GM23338 (cell line): Measurements from ENCODE around the gene TMEM9. TPM values are rescaled to one million over a fixed set of nuclear protein-coding genes. Genes with fewer than 3 reads are reported as not detected.

Source experiments
- ATAC-seq: fragments of 200-7000 bp; cut with Tn5 transposase; 3 replicates; pipeline ENCODE4 v1.9.1; 2020
- DNase-seq: peaks from one replicate; pipeline ENCODE4 v3.0.0-alpha.2; 2015; ENCODE audit warnings: low spot score
- H2AFZ ChIP-seq: fragments of 200-600 bp; sonication (generic); 2 replicates; pipeline ENCODE4 v1.8.0; 2016; ENCODE audit warnings: antibody characterized with exemption, mild to moderate bottlenecking, moderate library complexity
- H3F3A ChIP-seq: fragments of 200-600 bp; sonication (generic); replicated peaks from 2 replicates; pipeline ENCODE4 v1.8.0; 2017; ENCODE audit warnings: antibody characterized with exemption, mixed run types, low read depth
- H3K27ac ChIP-seq: fragments of 200-600 bp; sonication (generic); 2 replicates; pipeline ENCODE4 v1.6.1; 2016; ENCODE audit warnings: low read depth
- H3K27me3 ChIP-seq: fragments of 200-600 bp; sonication (generic); 2 replicates; pipeline ENCODE4 v1.8.0; 2016; ENCODE audit warnings: mild to moderate bottlenecking, mixed run types, moderate library complexity; ENCODE audit not compliant: insufficient read depth
- H3K36me3 ChIP-seq: fragments of 200-600 bp; sonication (generic); 2 replicates; pipeline ENCODE4 v1.8.0; 2016; ENCODE audit warnings: mild to moderate bottlenecking; ENCODE audit not compliant: insufficient read depth
- H3K4me1 ChIP-seq: fragments of 200-600 bp; sonication (generic); 2 replicates; pipeline ENCODE4 v1.8.0; 2016; ENCODE audit warnings: mild to moderate bottlenecking, moderate library complexity; ENCODE audit not compliant: insufficient read depth
- H3K4me2 ChIP-seq: fragments of 200-600 bp; sonication (generic); 2 replicates; pipeline ENCODE4 v1.7.1; 2017; ENCODE audit warnings: mixed run types
- H3K4me3 ChIP-seq: fragments of 200-600 bp; sonication (generic); 2 replicates; pipeline ENCODE4 v1.6.1; 2016; ENCODE audit warnings: mixed run types
- H3K79me2 ChIP-seq: fragments of 200-600 bp; sonication (generic); replicated peaks from 2 replicates; pipeline ENCODE4 v1.8.0; 2017; ENCODE audit warnings: mild to moderate bottlenecking; ENCODE audit not compliant: insufficient read depth
- H3K9me2 ChIP-seq: fragments of 200-600 bp; sonication (generic); 2 replicates; pipeline ENCODE4 v1.8.0; 2017; ENCODE audit not compliant: insufficient read depth
- H4K20me1 ChIP-seq: fragments of 200-600 bp; sonication (generic); replicated peaks from 2 replicates; pipeline ENCODE4 v1.8.0; 2017; ENCODE audit warnings: mild to moderate bottlenecking; ENCODE audit not compliant: insufficient read depth
- H3K27ac Mint-ChIP-seq: 2 replicates; pipeline ENCODE4 v1.8.0; 2020; ENCODE audit warnings: inconsistent platforms, mild to moderate bottlenecking, moderate library complexity, mixed read lengths
- H3K27me3 Mint-ChIP-seq: 3 replicates; pipeline ENCODE4 v1.8.0; 2022; ENCODE audit warnings: low read depth, mild to moderate bottlenecking, moderate library complexity, mixed read lengths, inconsistent platforms; ENCODE audit not compliant: insufficient read depth, poor library complexity
- H3K36me3 Mint-ChIP-seq: 3 replicates; pipeline ENCODE4 v1.8.0; 2021; ENCODE audit warnings: low read depth, mild to moderate bottlenecking, inconsistent platforms, moderate library complexity, mixed read lengths
- H3K4me1 Mint-ChIP-seq: 3 replicates; pipeline ENCODE4 v1.8.0; 2020; ENCODE audit warnings: mild to moderate bottlenecking, inconsistent platforms, mixed read lengths
- H3K4me3 Mint-ChIP-seq: 3 replicates; pipeline ENCODE4 v1.8.0; 2021; ENCODE audit warnings: moderate library complexity, mild to moderate bottlenecking, inconsistent platforms, mixed read lengths
- H3K9me3 Mint-ChIP-seq: 3 replicates; pipeline ENCODE4 v1.8.0; 2020; ENCODE audit warnings: moderate library complexity, mild to moderate bottlenecking, inconsistent platforms, mixed read lengths
- CREB1 ChIP-seq: fragments of 250-450 bp; sonication (Bioruptor Pico); IDR thresholded peaks from 2 replicates; pipeline ENCODE4 v1.5.0; 2020; ENCODE audit warnings: low read depth, mild to moderate bottlenecking, moderate library complexity
- ETS1 ChIP-seq: IDR thresholded peaks from 2 replicates; pipeline ENCODE4 v1.6.1; 2016; ENCODE audit warnings: antibody characterized with exemption
- EZH2 ChIP-seq: fragments of 200-600 bp; sonication (generic); IDR thresholded peaks from one replicate; pipeline ENCODE4 v1.8.0; 2017; ENCODE audit warnings: antibody characterized with exemption, mild to moderate bottlenecking, low read depth; ENCODE audit not compliant: unreplicated experiment
- EZH2phosphoT487 ChIP-seq: fragments of 200-600 bp; sonication (generic); IDR thresholded peaks from one replicate; pipeline ENCODE4 v1.8.1; 2018; ENCODE audit warnings: antibody characterized with exemption; ENCODE audit not compliant: unreplicated experiment
- STAT1 ChIP-seq: IDR thresholded peaks from one replicate; pipeline ENCODE4 v1.6.1; 2016; ENCODE audit warnings: antibody characterized with exemption; ENCODE audit not compliant: unreplicated experiment
- ZNF114 ChIP-seq: fragments of 250-450 bp; sonication (Bioruptor Pico); IDR thresholded peaks from 2 replicates; pipeline ENCODE4 v1.5.0; 2020; ENCODE audit warnings: mild to moderate bottlenecking, moderate library complexity
- ZNF331 ChIP-seq: fragments of 250-450 bp; sonication (Bioruptor Pico); IDR thresholded peaks from 2 replicates; pipeline ENCODE4 v1.5.0; 2020; ENCODE audit warnings: low read depth, mild to moderate bottlenecking, moderate library complexity
- polyA plus RNA-seq: library from polyadenylated mRNA; unstranded; fragments of >200 nt; fragmentation: Nextera tagmentation; extraction: Ambion mirVana; gene quantifications from 2 replicates; pipeline ENCODE4 v1.2.1, GENCODE V29; 2016
- total RNA-seq: library from RNA; depleted of rRNA; stranded (reverse); fragments of >200 nt; shearing (Covaris generic); gene quantifications from 2 replicates; pipeline ENCODE4 v1.2.3, GENCODE V29; 2014
- TF ChIP-seq, protein P1 (sequence below): IDR thresholded peaks from one replicate; pipeline ENCODE4 v1.6.1; 2018; ENCODE audit warnings: antibody characterized with exemption; ENCODE audit not compliant: unreplicated experiment

TMEM9 gene
- total and polyA plus RNA-seq, 2 experiments from 2014 or later = 78.6 to 147 TPM

GRCh38 chr1:201198598-201198997 is 44.3 kb upstream of the TMEM9 start:
- Histone ChIP-seq H2AFZ (no peak overlapping the region), H3K9me2 (no peaks in the 10 kb centered on the region), H3K27me3 (no peaks in the 10 kb centered on the region), H3K79me2 (no peaks in the 10 kb centered on the region), H3F3A (no peaks in the 10 kb centered on the region), H3K36me3 (no peaks in the 10 kb centered on the region), H3K4me2 (no peak overlapping the region), H3K4me1 (no peaks in the 10 kb centered on the region), H3K4me3 (no peak overlapping the region), H4K20me1 (no peaks in the 10 kb centered on the region), H3K27ac (no peak overlapping the region)
- ATAC-seq (no peak), DNase-seq (no peak)
- H3K9me3 Mint-ChIP-seq = no peaks in the 10 kb centered on the region
- H3K4me1 Mint-ChIP-seq = no peaks in the 10 kb centered on the region; the same call in 2 of the 3 replicates
- peaks cover 8% of the 10 kb centered on the region for H3K27me3 Mint-ChIP-seq
- no peak overlapping the region for H3K4me3 Mint-ChIP-seq
- H3K27ac Mint-ChIP-seq = no peak overlapping the region
- TF ChIP-seq EZH2phosphoT487 = no peak
- TF ChIP-seq EZH2 = no peak
- TF ChIP-seq ZNF331 (CRISPR knock-in tag) = no peak
- TF ChIP-seq CREB1 (CRISPR knock-in tag) = no peak
- TF ChIP-seq ETS1 = no peak
- TF ChIP-seq ZNF114 (CRISPR knock-in tag) = no peak
- no peaks in the 10 kb centered on the region for H3K36me3 Mint-ChIP-seq

DNA sequence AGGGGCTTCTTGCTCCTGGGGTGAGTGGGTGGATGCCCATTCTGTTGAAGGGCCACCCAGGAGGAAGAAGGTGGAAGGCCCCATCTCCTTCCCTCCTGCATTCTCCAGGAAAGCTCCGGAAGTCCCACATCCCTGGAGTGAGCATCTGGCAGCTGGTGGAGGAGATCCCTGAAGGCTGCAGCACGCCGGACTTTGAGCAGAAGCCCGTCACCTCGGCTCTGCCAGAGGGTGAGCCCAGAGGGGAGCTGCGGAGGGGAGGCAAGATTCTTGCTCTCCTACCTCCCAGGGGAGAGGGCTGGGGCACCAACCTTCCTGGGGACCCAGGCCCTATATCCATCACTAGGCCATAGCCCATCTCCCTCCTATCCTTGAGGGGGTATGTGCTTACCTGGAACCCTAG is 39.8 kb upstream of the TMEM9 start:
- TF ChIP-seq, protein P1, sequence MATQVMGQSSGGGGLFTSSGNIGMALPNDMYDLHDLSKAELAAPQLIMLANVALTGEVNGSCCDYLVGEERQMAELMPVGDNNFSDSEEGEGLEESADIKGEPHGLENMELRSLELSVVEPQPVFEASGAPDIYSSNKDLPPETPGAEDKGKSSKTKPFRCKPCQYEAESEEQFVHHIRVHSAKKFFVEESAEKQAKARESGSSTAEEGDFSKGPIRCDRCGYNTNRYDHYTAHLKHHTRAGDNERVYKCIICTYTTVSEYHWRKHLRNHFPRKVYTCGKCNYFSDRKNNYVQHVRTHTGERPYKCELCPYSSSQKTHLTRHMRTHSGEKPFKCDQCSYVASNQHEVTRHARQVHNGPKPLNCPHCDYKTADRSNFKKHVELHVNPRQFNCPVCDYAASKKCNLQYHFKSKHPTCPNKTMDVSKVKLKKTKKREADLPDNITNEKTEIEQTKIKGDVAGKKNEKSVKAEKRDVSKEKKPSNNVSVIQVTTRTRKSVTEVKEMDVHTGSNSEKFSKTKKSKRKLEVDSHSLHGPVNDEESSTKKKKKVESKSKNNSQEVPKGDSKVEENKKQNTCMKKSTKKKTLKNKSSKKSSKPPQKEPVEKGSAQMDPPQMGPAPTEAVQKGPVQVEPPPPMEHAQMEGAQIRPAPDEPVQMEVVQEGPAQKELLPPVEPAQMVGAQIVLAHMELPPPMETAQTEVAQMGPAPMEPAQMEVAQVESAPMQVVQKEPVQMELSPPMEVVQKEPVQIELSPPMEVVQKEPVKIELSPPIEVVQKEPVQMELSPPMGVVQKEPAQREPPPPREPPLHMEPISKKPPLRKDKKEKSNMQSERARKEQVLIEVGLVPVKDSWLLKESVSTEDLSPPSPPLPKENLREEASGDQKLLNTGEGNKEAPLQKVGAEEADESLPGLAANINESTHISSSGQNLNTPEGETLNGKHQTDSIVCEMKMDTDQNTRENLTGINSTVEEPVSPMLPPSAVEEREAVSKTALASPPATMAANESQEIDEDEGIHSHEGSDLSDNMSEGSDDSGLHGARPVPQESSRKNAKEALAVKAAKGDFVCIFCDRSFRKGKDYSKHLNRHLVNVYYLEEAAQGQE = no peak
- TF ChIP-seq STAT1 = no peak
- no peak overlapping the region for H3K27ac Mint-ChIP-seq
- DNase-seq (no peak), ATAC-seq (no peak)
- peaks cover 16% of the 10 kb centered on the region for H3K4me1 Mint-ChIP-seq
- H3K9me2 ChIP-seq = no peaks in the 10 kb centered on the region
- no peaks in the 10 kb centered on the region for H3F3A ChIP-seq
- H3K27me3 ChIP-seq = no peaks in the 10 kb centered on the region
- H3K36me3 ChIP-seq = no peaks in the 10 kb centered on the region
- H3K27ac ChIP-seq = no peak overlapping the region
- H3K4me3 Mint-ChIP-seq = no peak overlapping the region
- H2AFZ ChIP-seq = no peak overlapping the region
- no peak overlapping the region for H3K4me3 ChIP-seq
- no peaks in the 10 kb centered on the region for H3K9me3 Mint-ChIP-seq
- H3K4me2 ChIP-seq = no peak overlapping the region
- peaks cover 13% of the 10 kb centered on the region for H3K27me3 Mint-ChIP-seq
- H3K36me3 Mint-ChIP-seq = no peaks in the 10 kb centered on the region
- peaks cover 6% of the 10 kb centered on the region; the same call in 1 of the 2 replicates for H3K4me1 ChIP-seq
- no peaks in the 10 kb centered on the region for H3K79me2 ChIP-seq
- no peaks in the 10 kb centered on the region for H4K20me1 ChIP-seq
